H1 (cell line): ENCODE data around the gene VPS35. TPM values are rescaled to one million over a fixed set of nuclear protein-coding genes. Genes with fewer than 3 reads are reported as not detected.

Experiments used
- CTCF ChIA-PET: fragments of 300-600 bp; sonication (Branson Sonifier 250); formaldehyde crosslinking; loops from one replicate; lab custom pipeline; 2021; ENCODE audit not compliant: partially characterized antibody; lab: Charles Lee
- POLR2A ChIA-PET: fragments of 300-600 bp; sonication (Branson Sonifier 250); formaldehyde crosslinking; loops from one replicate; lab custom pipeline; 2021; ENCODE audit warnings: inconsistent platforms; ENCODE audit not compliant: partially characterized antibody; lab: Charles Lee
- DNase-seq, 2 experiments: peaks; one replicate each; pipeline versions ENCODE4 v3.0.0 to v3.0.0-alpha.2; 2010 to 2022; ENCODE audit warnings: low spot score in 2 of 2, low read depth in 1 of 2, mixed read lengths in 1 of 2
- FAIRE-seq: peaks from 2 replicates; lab custom pipeline; 2011; peaks lifted over from hg19 to GRCh38; lab: Jason Lieb, UNC
- H2AFZ ChIP-seq: 2 replicates; pipeline ENCODE4 v1.8.1; 2012; ENCODE audit warnings: low read length, inconsistent platforms
- H2AK5ac ChIP-seq: 2 replicates; pipeline ENCODE4 v1.6.1; 2013; ENCODE audit warnings: low read depth, low read length
- H2BK120ac ChIP-seq: replicated peaks from 2 replicates; pipeline ENCODE3; 2013; ENCODE audit warnings: low read depth, low read length, inconsistent platforms
- H2BK12ac ChIP-seq: 2 replicates; pipeline ENCODE4 v1.6.1; 2013; ENCODE audit warnings: low read depth, low read length
- H2BK15ac ChIP-seq: 2 replicates; pipeline ENCODE4 v1.6.1; 2013; ENCODE audit warnings: low read length
- H2BK20ac ChIP-seq: 2 replicates; pipeline ENCODE4 v1.6.1; 2013; ENCODE audit warnings: low read length
- H2BK5ac ChIP-seq: 2 replicates; pipeline ENCODE4 v1.6.1; 2013; ENCODE audit warnings: low read depth, low read length
- H3K14ac ChIP-seq: 2 replicates; pipeline ENCODE4 v1.6.1; 2013; ENCODE audit warnings: inconsistent platforms; ENCODE audit not compliant: insufficient read length
- H3K18ac ChIP-seq: 2 replicates; pipeline ENCODE4 v1.6.1; 2013; ENCODE audit warnings: low read length; ENCODE audit errors: extremely low read depth
- H3K23ac ChIP-seq: 2 replicates; pipeline ENCODE4 v1.6.1; 2013; ENCODE audit warnings: inconsistent platforms; ENCODE audit not compliant: insufficient read length
- H3K23me2 ChIP-seq: 2 replicates; pipeline ENCODE4 v1.6.1; 2013; ENCODE audit warnings: low read depth, low read length
- H3K27ac ChIP-seq: 2 replicates; pipeline ENCODE4 v1.6.1; 2011; ENCODE audit warnings: low read depth, low read length, inconsistent platforms
- H3K27me3 ChIP-seq, 4 experiments: replicated peaks in 1 of 4; 1 replicate in 1 of 4; 2 replicates in 3 of 4; pipeline versions ENCODE4 v1.6.1 to v1.8.1; 2011 to 2013; ENCODE audit warnings: low read length in 3 of 4, mild to moderate bottlenecking in 3 of 4, inconsistent platforms in 2 of 4, mixed read lengths in 2 of 4, moderate library complexity in 1 of 4; ENCODE audit not compliant: control insufficient read depth in 3 of 4, insufficient read depth in 3 of 4; ENCODE audit errors: extremely low read depth in 1 of 4
- H3K36me3 ChIP-seq, 4 experiments: 2 replicates each; pipeline versions ENCODE4 v1.6.1 to v1.8.1; 2011 to 2013; ENCODE audit warnings: mild to moderate bottlenecking in 4 of 4, low read length in 3 of 4, moderate library complexity in 2 of 4, control low read depth in 1 of 4, inconsistent platforms in 1 of 4; ENCODE audit not compliant: insufficient read depth in 4 of 4, control insufficient read depth in 2 of 4
- H3K4ac ChIP-seq: replicated peaks from 2 replicates; pipeline ENCODE3; 2013; ENCODE audit warnings: low read length, low read depth, mixed read lengths, inconsistent platforms; ENCODE audit not compliant: insufficient read length
- H3K4me1 ChIP-seq, 4 experiments: replicated peaks in 1 of 4; 1 replicate in 1 of 4; 2 replicates in 3 of 4; pipeline versions ENCODE4 v1.6.1 to v1.8.1; 2011 to 2013; ENCODE audit warnings: low read length in 3 of 4, inconsistent platforms in 2 of 4, mixed read lengths in 1 of 4; ENCODE audit not compliant: insufficient read depth in 4 of 4, control insufficient read depth in 3 of 4
- H3K4me2 ChIP-seq, 2 experiments: 2 replicates each; pipeline versions ENCODE4 v1.6.1 to v1.8.1; 2011 to 2013; ENCODE audit warnings: low read depth in 2 of 2, low read length in 2 of 2, control low read depth in 1 of 2, inconsistent platforms in 1 of 2, mild to moderate bottlenecking in 1 of 2; ENCODE audit not compliant: insufficient read depth in 1 of 2
- H3K4me3 ChIP-seq, 4 experiments: fragments of 200-600, 300-600 bp in 1 of 4; sonication (generic), shearing (Covaris generic), sonication (Bioruptor Twin) in 1 of 4; 2 replicates each; pipeline versions ENCODE4 v1.5.1 to v1.8.1; 2011 to 2016; ENCODE audit warnings: low read length in 4 of 4, low read depth in 3 of 4, control low read depth in 2 of 4, inconsistent platforms in 2 of 4, mild to moderate bottlenecking in 2 of 4, mixed read lengths in 1 of 4, moderate library complexity in 1 of 4; ENCODE audit not compliant: insufficient read depth in 2 of 4; ENCODE audit errors: extremely low read depth in 1 of 4
- H3K56ac ChIP-seq: replicated peaks from 2 replicates; pipeline ENCODE3; 2013; ENCODE audit warnings: low read depth, mild to moderate bottlenecking, mixed read lengths, low read length, inconsistent platforms; ENCODE audit not compliant: insufficient read length
- H3K79me1 ChIP-seq: 2 replicates; pipeline ENCODE4 v1.6.1; 2013; ENCODE audit warnings: low read depth, low read length, control low read depth
- H3K79me2 ChIP-seq, 2 experiments: 2 replicates each; pipeline versions ENCODE4 v1.6.1 to v1.8.1; 2012 to 2013; ENCODE audit warnings: low read length in 2 of 2, mild to moderate bottlenecking in 2 of 2, inconsistent platforms in 1 of 2; ENCODE audit not compliant: insufficient read depth in 2 of 2, control insufficient read depth in 1 of 2
- H3K9ac ChIP-seq, 4 experiments: replicated peaks in 1 of 4; 1 replicate in 1 of 4; 2 replicates in 3 of 4; pipeline versions ENCODE4 v1.6.1 to v1.8.1; 2011 to 2013; ENCODE audit warnings: low read depth in 3 of 4, low read length in 3 of 4, control low read depth in 2 of 4, mild to moderate bottlenecking in 2 of 4, moderate library complexity in 2 of 4, inconsistent platforms in 1 of 4; ENCODE audit errors: extremely low read depth in 1 of 4
- H3K9me3 ChIP-seq, 2 experiments: 2 replicates each; pipeline versions ENCODE4 v1.6.1 to v1.8.1; 2012 to 2013; ENCODE audit warnings: mild to moderate bottlenecking in 2 of 2, moderate library complexity in 2 of 2, control low read depth in 1 of 2, inconsistent platforms in 1 of 2, low read depth in 1 of 2, low read length in 1 of 2, mixed read lengths in 1 of 2; ENCODE audit not compliant: insufficient read depth in 2 of 2
- H4K20me1 ChIP-seq, 2 experiments: replicated peaks in 1 of 2; 2 replicates each; pipeline versions ENCODE3 to v1.8.1; 2011 to 2013; ENCODE audit warnings: inconsistent platforms in 2 of 2, low read length in 2 of 2, mild to moderate bottlenecking in 1 of 2; ENCODE audit not compliant: insufficient read depth in 2 of 2, control insufficient read depth in 1 of 2
- H4K5ac ChIP-seq: 2 replicates; pipeline ENCODE4 v1.6.1; 2013; ENCODE audit warnings: low read length, low read depth, mixed read lengths, inconsistent platforms; ENCODE audit not compliant: insufficient read length
- H4K8ac ChIP-seq: 2 replicates; pipeline ENCODE4 v1.8.0; 2013; ENCODE audit warnings: mild to moderate bottlenecking, moderate library complexity, low read length, inconsistent platforms; ENCODE audit not compliant: insufficient read depth; ENCODE audit errors: extremely low read depth
- H4K91ac ChIP-seq: replicated peaks from 2 replicates; pipeline ENCODE3; 2013; ENCODE audit warnings: low read length, mixed read lengths, inconsistent platforms; ENCODE audit not compliant: insufficient read length
- ASH2L ChIP-seq: fragments of 200-600, 300-600 bp; sonication (generic); IDR thresholded peaks from one replicate; pipeline ENCODE4 v1.7.1; 2017; ENCODE audit warnings: low read length
- JUND ChIP-seq: IDR thresholded peaks from 2 replicates; pipeline ENCODE4 v1.6.1; 2011; ENCODE audit warnings: mild to moderate bottlenecking, improper control_type of control experiment, low read length
- POLR2AphosphoS5 ChIP-seq: IDR thresholded peaks from 2 replicates; pipeline ENCODE4 v1.6.1; 2011; ENCODE audit warnings: low read depth, low read length
- RBBP5 ChIP-seq: IDR thresholded peaks from 2 replicates; pipeline ENCODE4 v1.7.1; 2012; ENCODE audit warnings: low read depth, mild to moderate bottlenecking, inconsistent platforms, low read length, moderate library complexity, borderline replicate concordance
- SP1 ChIP-seq: IDR thresholded peaks from 2 replicates; pipeline ENCODE4 v1.6.1; 2011; ENCODE audit warnings: low read depth, low read length
- WGBS, 2 experiments: shearing (Covaris generic) in 1 of 2; methylation state at CpG; one replicate each; pipeline versions ENCODE4 v1.1.6 to v1.1.7; 2013 to 2015; ENCODE audit warnings: low lambda C conversion rate in 2 of 2, mixed read lengths in 2 of 2, inconsistent platforms in 1 of 2, low coverage in 1 of 2, missing lambda C conversion rate in 1 of 2; ENCODE audit not compliant: insufficient replicate concordance in 2 of 2, insufficient coverage in 1 of 2, insufficient read length in 1 of 2; ENCODE audit errors: extremely low coverage in 1 of 2, missing lambda C conversion rate in 1 of 2; 5-methylcytosine and 5-hydroxymethylcytosine counted together
- polyA plus RNA-seq, 7 experiments: library from polyadenylated mRNA; depleted of rRNA in 3 of 7; stranded (reverse) in 5 of 7; unstranded in 2 of 7; fragments of >200 nt in 5 of 7; fragments of 200-250 nt in 2 of 7; gene quantifications; 1 replicate in 5 of 7; 2 replicates in 1 of 7; 4 replicates in 1 of 7; pipeline versions ENCODE4 v1.2.1 to v1.2.3, GENCODE V29; 2011 to 2013; ENCODE audit warnings: missing spikeins in 2 of 7, mixed read lengths in 2 of 7
- total RNA-seq: library from RNA; stranded (reverse); fragmentation: NEBNext Ultra II Directional; extraction: Animal tissue kit (Norgen Biotek cat#: 25700); gene quantifications from 2 replicates; pipeline ENCODE4 v1.2.1, GENCODE V29; 2021
- TF ChIP-seq, protein P1 (sequence below), 3 experiments: IDR thresholded peaks; 1 replicate in 2 of 3; 2 replicates in 1 of 3; pipeline versions ENCODE4 v1.5.1 to v1.6.1; 2011; ENCODE audit warnings: low read length in 3 of 3, mild to moderate bottlenecking in 3 of 3, inconsistent platforms in 2 of 3, low read depth in 1 of 3, moderate library complexity in 1 of 3; ENCODE audit not compliant: insufficient read depth in 1 of 3; ENCODE audit errors: control extremely low read depth in 1 of 3

VPS35 gene
- total and polyA plus RNA-seq, 2 of the 8 experiments (the other 6 are each of a cell fraction or from before 2014, with no cell fraction given) = 10.3 to 66.9 TPM

DNA sequence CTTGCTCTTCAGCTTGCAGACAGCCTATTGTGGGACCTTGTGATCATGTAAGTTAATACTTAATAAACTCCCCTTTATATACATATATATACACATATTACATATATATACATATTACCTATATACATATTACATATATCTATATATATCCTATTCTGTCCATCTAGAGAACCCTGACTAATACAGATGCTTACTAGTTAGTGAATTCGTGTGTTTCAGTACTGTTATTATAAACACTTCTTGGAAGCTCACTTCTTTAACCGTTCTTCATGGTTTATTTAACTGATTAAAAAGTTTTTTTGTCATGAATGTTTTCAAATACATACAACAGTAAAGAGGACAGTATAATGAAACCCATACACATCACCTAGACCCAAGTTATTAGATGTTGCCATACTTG, 13.1 kb upstream of the VPS35 start:
- Histone ChIP-seq H2AFZ (no peak overlapping the region), H2AK5ac (no peak overlapping the region), H3K27me3 (no peaks in the 10 kb centered on the region), H2BK12ac (no peak overlapping the region), H3K23me2 (no peaks in the 10 kb centered on the region), H3K56ac (no peak overlapping the region), H2BK15ac (no peak overlapping the region), H3K9ac (no peak overlapping the region), H4K8ac (no peak overlapping the region), H4K20me1 (peaks cover 0 to 1% of the 10 kb centered on the region in 2 experiments), H3K4me3 (no peak overlapping the region), H3K4me1 (no peaks in the 10 kb centered on the region), H3K4me2 (no peak overlapping the region), H2BK5ac (no peak overlapping the region), H3K18ac (no peak overlapping the region), H2BK120ac (no peak overlapping the region), H3K4ac (no peak overlapping the region), H3K79me2 (no peaks in the 10 kb centered on the region), H3K9me3 (no peaks in the 10 kb centered on the region), H4K91ac (no peak overlapping the region), H3K36me3 (peaks cover 0 to 27% (median 15%) of the 10 kb centered on the region in 4 experiments; a peak in 7 of 8 replicates), H3K27ac (no peak overlapping the region), H2BK20ac (no peak overlapping the region), H3K14ac (no peak overlapping the region), H3K79me1 (no peaks in the 10 kb centered on the region), H4K5ac (no peak overlapping the region), H3K23ac (no peak overlapping the region)
- WGBS, 2 experiments = 93% methylated on average over 2 of the region's 2 CpGs; no CpG with 5 or more reads in 1 of the 2 experiments
- no peak for FAIRE-seq
- no peak for TF ChIP-seq SP1
- no peak for TF ChIP-seq ASH2L
- no peak for TF ChIP-seq POLR2AphosphoS5
- TF ChIP-seq JUND = no peak
- TF ChIP-seq, protein P1, sequence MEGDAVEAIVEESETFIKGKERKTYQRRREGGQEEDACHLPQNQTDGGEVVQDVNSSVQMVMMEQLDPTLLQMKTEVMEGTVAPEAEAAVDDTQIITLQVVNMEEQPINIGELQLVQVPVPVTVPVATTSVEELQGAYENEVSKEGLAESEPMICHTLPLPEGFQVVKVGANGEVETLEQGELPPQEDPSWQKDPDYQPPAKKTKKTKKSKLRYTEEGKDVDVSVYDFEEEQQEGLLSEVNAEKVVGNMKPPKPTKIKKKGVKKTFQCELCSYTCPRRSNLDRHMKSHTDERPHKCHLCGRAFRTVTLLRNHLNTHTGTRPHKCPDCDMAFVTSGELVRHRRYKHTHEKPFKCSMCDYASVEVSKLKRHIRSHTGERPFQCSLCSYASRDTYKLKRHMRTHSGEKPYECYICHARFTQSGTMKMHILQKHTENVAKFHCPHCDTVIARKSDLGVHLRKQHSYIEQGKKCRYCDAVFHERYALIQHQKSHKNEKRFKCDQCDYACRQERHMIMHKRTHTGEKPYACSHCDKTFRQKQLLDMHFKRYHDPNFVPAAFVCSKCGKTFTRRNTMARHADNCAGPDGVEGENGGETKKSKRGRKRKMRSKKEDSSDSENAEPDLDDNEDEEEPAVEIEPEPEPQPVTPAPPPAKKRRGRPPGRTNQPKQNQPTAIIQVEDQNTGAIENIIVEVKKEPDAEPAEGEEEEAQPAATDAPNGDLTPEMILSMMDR (IDR thresholded peaks at IDR 0.05; ENCODE audit: control extremely low read depth in 1 of 3, insufficient read depth in 1 of 3, low read depth in 1 of 3, low read length in 3 of 3) = no peak
- TF ChIP-seq RBBP5 = no peak
- ChIA-PET CTCF (no interaction called here), POLR2A (interaction anchor here (0.7 kb wide), 1 partner anchor 70 kb away, joined by 3 read pairs; no protein-coding TSS in a partner anchor)
- no peak for DNase-seq
